HepG2 (cell line): ENCODE data around the gene TBCCD1. TPM values are rescaled to one million over a fixed set of nuclear protein-coding genes. Genes with fewer than 3 reads are reported as not detected.

Experiments used
- ARID3A ChIP-seq: IDR thresholded peaks from 2 replicates; pipeline ENCODE4 v1.6.1; 2012; ENCODE audit warnings: low read depth, low read length, improper control_type of control experiment
- DMAP1 ChIP-seq: IDR thresholded peaks from 2 replicates; pipeline ENCODE4 v1.6.1; 2016
- FOXA1 ChIP-seq, 2 experiments: fragments of 450-650 bp in 1 of 2; sonication (generic) in 1 of 2; formaldehyde crosslinking in 1 of 2; IDR thresholded peaks; 2 replicates each; pipeline versions ENCODE4 v1.4.0 to v1.6.1; 2016 to 2020; ENCODE audit warnings: missing genetic modification reagents in 1 of 2
- GATA4 ChIP-seq: sonication (generic); IDR thresholded peaks from 2 replicates; pipeline ENCODE4 v1.6.1; 2016; ENCODE audit warnings: antibody characterized with exemption, low read depth, borderline replicate concordance
- HBP1 ChIP-seq: IDR thresholded peaks from 2 replicates; pipeline ENCODE4 v1.6.1; 2016; ENCODE audit warnings: low read depth, control low read depth
- HMG20B ChIP-seq: conservative IDR thresholded peaks from 2 replicates; pipeline ENCODE4 v1.6.1; 2016; ENCODE audit warnings: missing genetic modification reagents, missing compliant biosample characterization
- HOXA3 ChIP-seq: sonication (generic); formaldehyde crosslinking; IDR thresholded peaks from 2 replicates; pipeline ENCODE4 v1.5.0; 2020; ENCODE audit warnings: missing genetic modification reagents
- HOXA9 ChIP-seq: sonication (generic); formaldehyde crosslinking; IDR thresholded peaks from 2 replicates; pipeline ENCODE4 v1.8.1; 2022; ENCODE audit warnings: missing genetic modification reagents, mild to moderate bottlenecking, moderate library complexity, borderline replicate concordance
- KMT2B ChIP-seq: IDR thresholded peaks from 2 replicates; pipeline ENCODE4 v1.6.1; 2016; ENCODE audit warnings: missing genetic modification reagents, missing compliant biosample characterization
- SRF ChIP-seq: IDR thresholded peaks from 2 replicates; pipeline ENCODE4 v1.6.1; 2011; ENCODE audit warnings: mild to moderate bottlenecking, low read depth, low read length, moderate library complexity
- TGIF2 ChIP-seq: IDR thresholded peaks from 2 replicates; pipeline ENCODE4 v1.6.1; 2016; ENCODE audit warnings: control low read depth, missing compliant biosample characterization
- THRA ChIP-seq: sonication (generic); formaldehyde crosslinking; IDR thresholded peaks from 2 replicates; pipeline ENCODE4 v1.4.0; 2020; ENCODE audit warnings: missing genetic modification reagents, borderline replicate concordance
- ZEB1 ChIP-seq: IDR thresholded peaks from 2 replicates; pipeline ENCODE4 v1.6.1; 2012; ENCODE audit warnings: mild to moderate bottlenecking, low read depth, inconsistent platforms; ENCODE audit not compliant: insufficient replicate concordance
- ZNF451 ChIP-seq: sonication (generic); formaldehyde crosslinking; IDR thresholded peaks from 2 replicates; pipeline ENCODE4 v1.5.0; 2020; ENCODE audit warnings: mild to moderate bottlenecking, missing genetic modification reagents
- ZNF556 ChIP-seq: sonication (generic); formaldehyde crosslinking; IDR thresholded peaks from 2 replicates; pipeline ENCODE4 v1.4.0; 2020; ENCODE audit warnings: mild to moderate bottlenecking, missing genetic modification reagents, borderline replicate concordance
- ZNF580 ChIP-seq: IDR thresholded peaks from 2 replicates; pipeline ENCODE4 v1.6.1; 2016; ENCODE audit warnings: low read depth, borderline replicate concordance
- ZNF75D ChIP-seq: sonication (generic); formaldehyde crosslinking; IDR thresholded peaks from 2 replicates; pipeline ENCODE4 v1.8.1; 2023; ENCODE audit warnings: missing genetic modification reagents, mild to moderate bottlenecking, borderline replicate concordance
- ZNF782 ChIP-seq: sonication (generic); formaldehyde crosslinking; IDR thresholded peaks from 2 replicates; pipeline ENCODE4 v1.4.0; 2020; ENCODE audit warnings: missing genetic modification reagents, mild to moderate bottlenecking, borderline replicate concordance
- polyA plus RNA-seq, 8 experiments: library from polyadenylated mRNA; depleted of rRNA in 3 of 8; stranded (reverse) in 7 of 8; unstranded in 1 of 8; fragments of >200 nt; fragmentation: Illumina TruSeq in 4 of 8; extraction: Trizol in 4 of 8; gene quantifications; 2 replicates each; pipeline versions ENCODE4 v1.2.1 to v1.2.3, GENCODE V29; 2011 to 2016; ENCODE audit warnings: low read depth in 4 of 8, missing spikeins in 1 of 8, mixed read lengths in 1 of 8; ENCODE audit not compliant: insufficient read depth in 1 of 8
- total RNA-seq, 5 experiments: library from RNA; depleted of rRNA; stranded (reverse); fragments of >200 nt; fragmentation: Illumina TruSeq; extraction: Trizol; gene quantifications; 2 replicates each; pipeline ENCODE4 v1.2.3, GENCODE V29; 2016; ENCODE audit warnings: low read depth in 1 of 5
- TF ChIP-seq, protein P1 (sequence below): sonication (generic); formaldehyde crosslinking; IDR thresholded peaks from 2 replicates; pipeline ENCODE4 v1.4.0; 2020; ENCODE audit warnings: missing genetic modification reagents

The TBCCD1 gene
- total and polyA plus RNA-seq, 2 of the 13 experiments (the other 11 are each of a cell fraction or from before 2014, with no cell fraction given) = 13.6 to 16.2 TPM

DNA sequence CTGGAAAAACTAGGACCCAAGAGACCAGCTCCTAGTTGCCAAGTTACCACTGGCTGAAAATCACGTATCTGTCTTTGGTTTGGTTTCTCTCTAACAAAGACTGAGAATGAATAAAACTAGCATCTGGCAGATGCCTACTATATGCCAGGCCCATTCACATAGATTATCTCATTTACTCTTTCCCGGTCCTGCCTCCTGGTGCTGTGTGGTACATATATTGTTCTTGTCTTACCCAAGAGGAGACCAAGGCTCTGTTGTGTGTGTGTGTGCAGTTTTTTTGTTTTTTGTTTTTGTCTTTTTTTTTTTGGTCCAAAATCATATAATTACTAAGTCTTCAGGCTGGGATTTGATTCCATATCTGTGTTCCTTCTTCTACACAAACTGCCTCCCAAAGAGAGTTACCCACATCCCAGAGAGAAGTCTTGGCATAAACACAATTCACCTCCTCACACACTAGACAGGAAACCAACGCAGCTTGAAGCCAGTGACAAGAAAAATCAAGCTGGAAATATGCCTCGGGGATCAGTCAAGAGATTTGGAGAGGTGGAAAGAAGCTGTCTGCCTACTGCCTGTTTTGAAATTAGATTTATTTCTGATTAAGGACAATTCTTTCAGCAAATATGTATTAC is 46.6 kb upstream of the TBCCD1 start (continued):
- TF ChIP-seq, protein P1, sequence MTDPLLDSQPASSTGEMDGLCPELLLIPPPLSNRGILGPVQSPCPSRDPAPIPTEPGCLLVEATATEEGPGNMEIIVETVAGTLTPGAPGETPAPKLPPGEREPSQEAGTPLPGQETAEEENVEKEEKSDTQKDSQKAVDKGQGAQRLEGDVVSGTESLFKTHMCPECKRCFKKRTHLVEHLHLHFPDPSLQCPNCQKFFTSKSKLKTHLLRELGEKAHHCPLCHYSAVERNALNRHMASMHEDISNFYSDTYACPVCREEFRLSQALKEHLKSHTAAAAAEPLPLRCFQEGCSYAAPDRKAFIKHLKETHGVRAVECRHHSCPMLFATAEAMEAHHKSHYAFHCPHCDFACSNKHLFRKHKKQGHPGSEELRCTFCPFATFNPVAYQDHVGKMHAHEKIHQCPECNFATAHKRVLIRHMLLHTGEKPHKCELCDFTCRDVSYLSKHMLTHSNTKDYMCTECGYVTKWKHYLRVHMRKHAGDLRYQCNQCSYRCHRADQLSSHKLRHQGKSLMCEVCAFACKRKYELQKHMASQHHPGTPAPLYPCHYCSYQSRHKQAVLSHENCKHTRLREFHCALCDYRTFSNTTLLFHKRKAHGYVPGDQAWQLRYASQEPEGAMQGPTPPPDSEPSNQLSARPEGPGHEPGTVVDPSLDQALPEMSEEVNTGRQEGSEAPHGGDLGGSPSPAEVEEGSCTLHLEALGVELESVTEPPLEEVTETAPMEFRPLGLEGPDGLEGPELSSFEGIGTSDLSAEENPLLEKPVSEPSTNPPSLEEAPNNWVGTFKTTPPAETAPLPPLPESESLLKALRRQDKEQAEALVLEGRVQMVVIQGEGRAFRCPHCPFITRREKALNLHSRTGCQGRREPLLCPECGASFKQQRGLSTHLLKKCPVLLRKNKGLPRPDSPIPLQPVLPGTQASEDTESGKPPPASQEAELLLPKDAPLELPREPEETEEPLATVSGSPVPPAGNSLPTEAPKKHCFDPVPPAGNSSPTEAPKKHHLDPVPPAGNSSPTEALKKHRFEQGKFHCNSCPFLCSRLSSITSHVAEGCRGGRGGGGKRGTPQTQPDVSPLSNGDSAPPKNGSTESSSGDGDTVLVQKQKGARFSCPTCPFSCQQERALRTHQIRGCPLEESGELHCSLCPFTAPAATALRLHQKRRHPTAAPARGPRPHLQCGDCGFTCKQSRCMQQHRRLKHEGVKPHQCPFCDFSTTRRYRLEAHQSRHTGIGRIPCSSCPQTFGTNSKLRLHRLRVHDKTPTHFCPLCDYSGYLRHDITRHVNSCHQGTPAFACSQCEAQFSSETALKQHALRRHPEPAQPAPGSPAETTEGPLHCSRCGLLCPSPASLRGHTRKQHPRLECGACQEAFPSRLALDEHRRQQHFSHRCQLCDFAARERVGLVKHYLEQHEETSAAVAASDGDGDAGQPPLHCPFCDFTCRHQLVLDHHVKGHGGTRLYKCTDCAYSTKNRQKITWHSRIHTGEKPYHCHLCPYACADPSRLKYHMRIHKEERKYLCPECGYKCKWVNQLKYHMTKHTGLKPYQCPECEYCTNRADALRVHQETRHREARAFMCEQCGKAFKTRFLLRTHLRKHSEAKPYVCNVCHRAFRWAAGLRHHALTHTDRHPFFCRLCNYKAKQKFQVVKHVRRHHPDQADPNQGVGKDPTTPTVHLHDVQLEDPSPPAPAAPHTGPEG (CRISPR knock-in tag) = no peak
- TF ChIP-seq KMT2B (CRISPR knock-in tag) = no peak
- TF ChIP-seq HOXA3 (CRISPR knock-in tag) = no peak
- TF ChIP-seq HOXA9 (CRISPR knock-in tag) = no peak
- no peak for TF ChIP-seq ZNF75D (CRISPR knock-in tag)
- no peak for TF ChIP-seq ZEB1
- TF ChIP-seq ZNF556 = no peak; the same call in 1 of the 2 replicates
- no peak for TF ChIP-seq HMG20B
- no peak for TF ChIP-seq HBP1 (CRISPR knock-in tag)
- no peak for TF ChIP-seq ZNF451 (CRISPR knock-in tag)
- no peak for TF ChIP-seq DMAP1 (CRISPR knock-in tag)
- no peak for TF ChIP-seq THRA (CRISPR knock-in tag)
- TF ChIP-seq TGIF2 = 0 out of 2 replicates have a peak, but pooled peaks have one; percentile 48
- no peak for TF ChIP-seq SRF
- TF ChIP-seq GATA4 = peak; percentile 9; the same call in 1 of the 2 replicates
- no peak for TF ChIP-seq ZNF782
- no peak for TF ChIP-seq ARID3A
- TF ChIP-seq FOXA1 (IDR thresholded peaks at IDR 0.05) = no peak
- no peak for TF ChIP-seq FOXA1 (CRISPR knock-in tag; IDR thresholded peaks at IDR 0.05)
- no peak for TF ChIP-seq ZNF580 (CRISPR knock-in tag)
